ENCODE results near the gene GNB1L.

GNB1L gene

GRCh38 chr22:19807914-19808872 is 46.5 kb downstream of the GNB1L start:
- Histone ChIP-seq H3K27me3 (ENCODE audit: control insufficient read depth in 1 of 2, insufficient read depth in 2 of 2, low read length in 2 of 2) (no peaks in the 10 kb centered on the region), H3K9me3 (ENCODE audit: control insufficient read depth in 1 of 2, low read length in 2 of 2) (no peaks in the 10 kb centered on the region), H3K9ac (ENCODE audit: low read depth in 1 of 2, low read length in 2 of 2) (no peak overlapping the region), H3K4me3 (ENCODE audit: low read depth in 1 of 2, low read length in 2 of 2) (no peak overlapping the region), H3K4me1 (ENCODE audit: control insufficient read depth in 1 of 2, insufficient read depth in 2 of 2, low read length in 2 of 2) (peaks cover 12% of the 10 kb centered on the region in 2 donors), H3K27ac (ENCODE audit: low read depth, low read length) (no peak overlapping the region), H3K36me3 (ENCODE audit: control insufficient read depth in 1 of 2, insufficient read depth in 2 of 2, low read length in 2 of 2) (no peaks in the 10 kb centered on the region)

- no peak overlapping the region for H3K27ac ChIP-seq (ENCODE audit: low read depth, low read length)
- no peaks in the 10 kb centered on the region for H3K36me3 ChIP-seq (ENCODE audit: control insufficient read depth in 1 of 2, insufficient read depth in 2 of 2, low read length in 2 of 2)
- peaks cover 12% of the 10 kb centered on the region in 2 donors for H3K4me1 ChIP-seq (ENCODE audit: control insufficient read depth in 1 of 2, insufficient read depth in 2 of 2, low read length in 2 of 2)
- H3K4me3 ChIP-seq (ENCODE audit: low read depth in 1 of 2, low read length in 2 of 2) = no peak overlapping the region
- H3K9ac ChIP-seq (ENCODE audit: low read depth in 1 of 2, low read length in 2 of 2) = no peak overlapping the region
- no peaks in the 10 kb centered on the region for H3K27me3 ChIP-seq (ENCODE audit: control insufficient read depth in 1 of 2, insufficient read depth in 2 of 2, low read length in 2 of 2)
- H3K9me3 ChIP-seq (ENCODE audit: control insufficient read depth in 1 of 2, low read length in 2 of 2) = no peaks in the 10 kb centered on the region
Measured at GRCh38 chr22:19807161-19807913, 47.3 kb downstream of the GNB1L start.

- Histone ChIP-seq H3K4me3 (ENCODE audit: low read depth in 1 of 2, low read length in 2 of 2) (peak overlapping the region in 1 of 2 donors; percentile 1), H3K36me3 (ENCODE audit: control insufficient read depth in 1 of 2, insufficient read depth in 2 of 2, low read length in 2 of 2) (no peaks in the 10 kb centered on the region), H3K27me3 (ENCODE audit: control insufficient read depth in 1 of 2, insufficient read depth in 2 of 2, low read length in 2 of 2) (no peaks in the 10 kb centered on the region), H3K4me1 (ENCODE audit: control insufficient read depth in 1 of 2, insufficient read depth in 2 of 2, low read length in 2 of 2) (peaks cover 12% of the 10 kb centered on the region in 2 donors), H3K9me3 (ENCODE audit: control insufficient read depth in 1 of 2, low read length in 2 of 2) (no peaks in the 10 kb centered on the region), H3K27ac (ENCODE audit: low read depth, low read length) (no peak overlapping the region), H3K9ac (ENCODE audit: low read depth in 1 of 2, low read length in 2 of 2) (no peak overlapping the region)
Measured at GRCh38 chr22:19806213-19807160, 48.2 kb downstream of the GNB1L start.

GRCh38 chr22:19805821-19806212 is 48.9 kb downstream of the GNB1L start:
- Histone ChIP-seq H3K9ac (ENCODE audit: low read depth in 1 of 2, low read length in 2 of 2) (no peak overlapping the region), H3K9me3 (ENCODE audit: control insufficient read depth in 1 of 2, low read length in 2 of 2) (no peaks in the 10 kb centered on the region), H3K27ac (ENCODE audit: low read depth, low read length) (no peak overlapping the region), H3K4me1 (ENCODE audit: control insufficient read depth in 1 of 2, insufficient read depth in 2 of 2, low read length in 2 of 2) (peaks cover 12% of the 10 kb centered on the region in 2 donors), H3K27me3 (ENCODE audit: control insufficient read depth in 1 of 2, insufficient read depth in 2 of 2, low read length in 2 of 2) (no peaks in the 10 kb centered on the region), H3K36me3 (ENCODE audit: control insufficient read depth in 1 of 2, insufficient read depth in 2 of 2, low read length in 2 of 2) (no peaks in the 10 kb centered on the region), H3K4me3 (ENCODE audit: low read depth in 1 of 2, low read length in 2 of 2) (peak overlapping the region in 1 of 2 donors; percentile 1)

GRCh38 chr22:19803736-19804267 is 50.9 kb downstream of the GNB1L start:
- Histone ChIP-seq H3K9ac (ENCODE audit: low read depth in 1 of 2, low read length in 2 of 2) (no peak overlapping the region), H3K9me3 (ENCODE audit: control insufficient read depth in 1 of 2, low read length in 2 of 2) (no peaks in the 10 kb centered on the region), H3K27ac (ENCODE audit: low read depth, low read length) (no peak overlapping the region), H3K4me3 (ENCODE audit: low read depth in 1 of 2, low read length in 2 of 2) (no peak overlapping the region), H3K27me3 (ENCODE audit: control insufficient read depth in 1 of 2, insufficient read depth in 2 of 2, low read length in 2 of 2) (no peaks in the 10 kb centered on the region), H3K36me3 (ENCODE audit: control insufficient read depth in 1 of 2, insufficient read depth in 2 of 2, low read length in 2 of 2) (peaks cover 0 to 5% of the 10 kb centered on the region in 2 donors), H3K4me1 (ENCODE audit: control insufficient read depth in 1 of 2, insufficient read depth in 2 of 2, low read length in 2 of 2) (peaks cover 12% of the 10 kb centered on the region in 2 donors)

GRCh38 chr22:19802894-19803735 is 51.6 kb downstream of the GNB1L start:
- peaks cover 0 to 5% of the 10 kb centered on the region in 2 donors for H3K36me3 ChIP-seq (ENCODE audit: control insufficient read depth in 1 of 2, insufficient read depth in 2 of 2, low read length in 2 of 2)
- H3K9me3 ChIP-seq (ENCODE audit: control insufficient read depth in 1 of 2, low read length in 2 of 2) = no peaks in the 10 kb centered on the region
- no peak overlapping the region for H3K27ac ChIP-seq (ENCODE audit: low read depth, low read length)
- no peak overlapping the region for H3K4me3 ChIP-seq (ENCODE audit: low read depth in 1 of 2, low read length in 2 of 2)
- H3K9ac ChIP-seq (ENCODE audit: low read depth in 1 of 2, low read length in 2 of 2) = no peak overlapping the region
- no peaks in the 10 kb centered on the region for H3K27me3 ChIP-seq (ENCODE audit: control insufficient read depth in 1 of 2, insufficient read depth in 2 of 2, low read length in 2 of 2)
- H3K4me1 ChIP-seq (ENCODE audit: control insufficient read depth in 1 of 2, insufficient read depth in 2 of 2, low read length in 2 of 2) = peaks cover 12% of the 10 kb centered on the region in 2 donors

- no peaks in the 10 kb centered on the region for H3K9me3 ChIP-seq (ENCODE audit: control insufficient read depth in 1 of 2, low read length in 2 of 2)
- no peaks in the 10 kb centered on the region for H3K27me3 ChIP-seq (ENCODE audit: control insufficient read depth in 1 of 2, insufficient read depth in 2 of 2, low read length in 2 of 2)
- H3K9ac ChIP-seq (ENCODE audit: low read depth in 1 of 2, low read length in 2 of 2) = no peak overlapping the region
- no peak overlapping the region for H3K27ac ChIP-seq (ENCODE audit: low read depth, low read length)
- H3K36me3 ChIP-seq (ENCODE audit: control insufficient read depth in 1 of 2, insufficient read depth in 2 of 2, low read length in 2 of 2) = peaks cover 0 to 5% of the 10 kb centered on the region in 2 donors
- peaks cover 12% of the 10 kb centered on the region in 2 donors for H3K4me1 ChIP-seq (ENCODE audit: control insufficient read depth in 1 of 2, insufficient read depth in 2 of 2, low read length in 2 of 2)
- no peak overlapping the region for H3K4me3 ChIP-seq (ENCODE audit: low read depth in 1 of 2, low read length in 2 of 2)
Measured at GRCh38 chr22:19802001-19802893, 52.4 kb downstream of the GNB1L start.

GRCh38 chr22:19801340-19802000 is 53.2 kb downstream of the GNB1L start:
- H3K9me3 ChIP-seq (ENCODE audit: control insufficient read depth in 1 of 2, low read length in 2 of 2) = no peaks in the 10 kb centered on the region
- no peak overlapping the region for H3K27ac ChIP-seq (ENCODE audit: low read depth, low read length)
- no peak overlapping the region for H3K9ac ChIP-seq (ENCODE audit: low read depth in 1 of 2, low read length in 2 of 2)

More at GRCh38 chr22:19801340-19802000, 53.2 kb downstream of the GNB1L start:
- H3K36me3 ChIP-seq (ENCODE audit: control insufficient read depth in 1 of 2, insufficient read depth in 2 of 2, low read length in 2 of 2) = peaks cover 0 to 5% of the 10 kb centered on the region in 2 donors
- H3K4me1 ChIP-seq (ENCODE audit: control insufficient read depth in 1 of 2, insufficient read depth in 2 of 2, low read length in 2 of 2) = peaks cover 6 to 7% of the 10 kb centered on the region in 2 donors
- H3K27me3 ChIP-seq (ENCODE audit: control insufficient read depth in 1 of 2, insufficient read depth in 2 of 2, low read length in 2 of 2) = no peaks in the 10 kb centered on the region
- no peak overlapping the region for H3K4me3 ChIP-seq (ENCODE audit: low read depth in 1 of 2, low read length in 2 of 2)
